Panc1 (cell line): ENCODE data around the gene GABARAP. TPM values are rescaled to one million over a fixed set of nuclear protein-coding genes. Genes with fewer than 3 reads are reported as not detected.

ENCODE experiments used
- ATAC-seq: fragments of 200-7000 bp; cut with Tn5 transposase; 2 replicates; pipeline ENCODE4 v1.9.1; 2020; ENCODE audit warnings: mild to moderate bottlenecking, moderate library complexity
- BruUV-seq: library from RNA; stranded (reverse); fragments of 400-500 nt; replicated peaks from 2 replicates; lab custom pipeline; 2021; lab: Mats Ljungman, UMichigan
- CTCF ChIA-PET: fragments of 300-600 bp; sonication (Branson Sonifier 250); formaldehyde crosslinking; loops from one replicate; lab custom pipeline; 2022; ENCODE audit warnings: antibody characterized with exemption; lab: Charles Lee
- POLR2A ChIA-PET: fragments of 300-600 bp; sonication (Branson Sonifier 250); formaldehyde crosslinking; loops from one replicate; lab custom pipeline; 2022; ENCODE audit warnings: antibody characterized with exemption; lab: Charles Lee
- DNase-seq: peaks from one replicate; pipeline ENCODE4 v3.0.0-alpha.2; 2010; ENCODE audit warnings: low read depth, low spot score
- H3K27ac ChIP-seq: 2 replicates; pipeline ENCODE4 v1.5.1; 2011; ENCODE audit warnings: mild to moderate bottlenecking, low read length, inconsistent platforms
- H3K27me3 ChIP-seq: fragments of 200-500 bp; sonication (Bioruptor generic); 2 replicates; pipeline ENCODE4 v1.6.0; 2014; ENCODE audit warnings: low read length, inconsistent platforms; ENCODE audit not compliant: control insufficient read depth, insufficient read depth
- H3K36me3 ChIP-seq: fragments of 200-500 bp; sonication (Bioruptor generic); 2 replicates; pipeline ENCODE4 v1.5.1; 2014; ENCODE audit warnings: inconsistent platforms, mild to moderate bottlenecking, low read length, moderate library complexity; ENCODE audit not compliant: control insufficient read depth, insufficient read depth
- H3K4me1 ChIP-seq: 2 replicates; pipeline ENCODE4 v1.5.1; 2011; ENCODE audit warnings: inconsistent platforms, mild to moderate bottlenecking, low read length, moderate library complexity; ENCODE audit not compliant: control insufficient read depth, insufficient read depth
- H3K4me3 ChIP-seq, 2 experiments: 2 replicates each; pipeline ENCODE4 v1.5.1; 2011 to 2012; ENCODE audit warnings: low read depth in 2 of 2, low read length in 2 of 2, mild to moderate bottlenecking in 2 of 2, inconsistent platforms in 1 of 2, moderate library complexity in 1 of 2
- H3K9me3 ChIP-seq: fragments of 200-500 bp; sonication (Bioruptor generic); 2 replicates; pipeline ENCODE4 v1.5.1; 2014; ENCODE audit warnings: low read depth, mild to moderate bottlenecking, inconsistent platforms, low read length, moderate library complexity; ENCODE audit not compliant: control insufficient read depth, insufficient read depth
- CTCF ChIP-seq: fragments of 450-650 bp; IDR thresholded peaks from 2 replicates; pipeline ENCODE4 v1.5.1; 2017; ENCODE audit warnings: mild to moderate bottlenecking
- POLR2AphosphoS5 ChIP-seq: IDR thresholded peaks from 2 replicates; pipeline ENCODE4 v1.6.1; 2012; ENCODE audit warnings: mild to moderate bottlenecking, low read depth, low read length, moderate library complexity
- REST ChIP-seq, 2 experiments: IDR thresholded peaks; 2 replicates each; pipeline ENCODE4 v1.6.1; 2011 to 2012; ENCODE audit warnings: low read depth in 2 of 2, control low read depth in 1 of 2, low read length in 1 of 2, mild to moderate bottlenecking in 1 of 2, moderate library complexity in 1 of 2; ENCODE audit not compliant: insufficient read depth in 1 of 2
- SIN3A ChIP-seq: IDR thresholded peaks from 2 replicates; pipeline ENCODE4 v1.6.1; 2012; ENCODE audit warnings: low read depth, mild to moderate bottlenecking, low read length, moderate library complexity, borderline replicate concordance; ENCODE audit not compliant: insufficient read depth
- TCF7L2 ChIP-seq: IDR thresholded peaks from 2 replicates; pipeline ENCODE4 v1.6.1; 2011; ENCODE audit warnings: mild to moderate bottlenecking, low read depth, low read length, inconsistent platforms
- in situ Hi-C: cut with HindIII; loops from 2 replicates; pipeline ENCODE4 v1.10.0; 2016; ENCODE audit warnings: low sequenced_read_pairs, low pct_unique_long_range_greater_than_20kb
- intact Hi-C: fragments of 100-400 bp; cut with micrococcal nuclease; formaldehyde crosslinking; loops from one replicate; pipeline ENCODE4 v1.10.0; 2022; ENCODE audit not compliant: unreplicated experiment
- total RNA-seq: library from RNA; stranded (reverse); gene quantifications from one replicate; pipeline ENCODE4 v1.2.1, GENCODE V29; 2021; ENCODE audit not compliant: unreplicated experiment

GABARAP gene
- total RNA-seq, 1 experiment from 2014 or later, result 289 TPM

GRCh38 chr17:7262935-7263800 is 20.9 kb upstream of the GABARAP start:
- Histone ChIP-seq H3K27ac (peak overlapping the region; percentile 81), H3K9me3 (no peaks in the 10 kb centered on the region), H3K4me3 (peak overlapping the region; percentile 50 to 65), H3K36me3 (peaks cover 3% of the 10 kb centered on the region), H3K4me1 (peaks cover 22% of the 10 kb centered on the region), H3K27me3 (no peaks in the 10 kb centered on the region)
- in situ Hi-C loops (no loop called here), intact Hi-C loops (no loop called here)
- no TSS peak for BruUV-seq
- CTCF ChIA-PET, result interaction anchor here (0.6 kb wide), 1 partner anchor 197 kb away, joined by 10 read pairs; no protein-coding TSS in a partner anchor
- 0 out of 2 replicates have a peak, but pooled peaks have one; percentile 20 for TF ChIP-seq SIN3A
- no peak for TF ChIP-seq CTCF
- peak; percentile 54; the same call in 1 of the 2 replicates for TF ChIP-seq POLR2AphosphoS5
- ATAC-seq (peak; percentile 63), DNase-seq (no peak)
- POLR2A ChIA-PET, result no interaction called here

- CTCF ChIA-PET, result no interaction called here
- H3K27me3 ChIP-seq, result no peaks in the 10 kb centered on the region
- TF ChIP-seq TCF7L2 (no peak), CTCF (no peak), REST (IDR thresholded peaks at IDR 0.05; ENCODE audit: insufficient read depth in 1 of 2, low read depth in 2 of 2, low read length in 1 of 2) (no peak), SIN3A (no peak), POLR2AphosphoS5 (no peak)
- in situ Hi-C loops, result no loop called here
- BruUV-seq, result TSS peak; percentile 90
- POLR2A ChIA-PET, result interaction anchor here (0.7 kb wide), 1 partner anchor 29 kb away, joined by 11 read pairs; no protein-coding TSS in a partner anchor
- ATAC-seq, result no peak
- intact Hi-C loops, result no loop called here
- H3K9me3 ChIP-seq, result no peaks in the 10 kb centered on the region
- H3K4me3 ChIP-seq, result peak within 1 kb of the TSS; percentile 50 to 65
- peaks cover 3% of the 10 kb centered on the region for H3K36me3 ChIP-seq
- peak within 1 kb of the TSS; percentile 81 for H3K27ac ChIP-seq
- DNase-seq, result no peak
- H3K4me1 ChIP-seq, result peaks cover 22% of the 10 kb centered on the region
These were observed 20.1 kb upstream of the GABARAP start, which contains the start of gene CLDN7 for GRCh38 chr17:7262192-7262934. Gene CLDN7 (minus strand): TSS chr17:7262478. CDS start chr17:7262043, 435 bp downstream.
